Measurements from ENCODE around the gene PI16.

PI16 gene

GRCh38 chr6:36970892-36971842, 16.6 kb downstream of the PI16 start:
- no peak for DNase-seq (ENCODE audit: low read depth, low spot score)
- Histone ChIP-seq H3K9ac (ENCODE audit: insufficient read length, low read depth) (no peak overlapping the region), H3K4me1 (ENCODE audit: insufficient read depth, insufficient read length) (peaks cover 2% of the 10 kb centered on the region), H3K4me3 (ENCODE audit: insufficient read length, low read depth) (no peak overlapping the region), H3K9me3 (ENCODE audit: insufficient read depth, low read length) (no peaks in the 10 kb centered on the region), H3K27me3 (ENCODE audit: insufficient read depth, insufficient read length) (no peaks in the 10 kb centered on the region), H3K36me3 (ENCODE audit: insufficient read depth, insufficient read length, low read length) (peaks cover 98% of the 10 kb centered on the region)
- TF ChIP-seq SUZ12 (IDR thresholded peaks at IDR 0.05; ENCODE audit: extremely low read depth, insufficient read depth, insufficient read length) = no peak
- no peak for TF ChIP-seq ZNF274 (IDR thresholded peaks at IDR 0.05; ENCODE audit: low read depth, low read length)
- TF ChIP-seq YY1 (IDR thresholded peaks at IDR 0.05; ENCODE audit: insufficient read depth, insufficient read length) = no peak

GRCh38 chr6:36971921-36972673, 17.6 kb downstream of the PI16 start:
- H3K4me3 ChIP-seq (ENCODE audit: insufficient read length, low read depth) = peak overlapping the region; percentile 3
- H3K9me3 ChIP-seq (ENCODE audit: insufficient read depth, low read length) = no peaks in the 10 kb centered on the region
- TF ChIP-seq ZNF274 (IDR thresholded peaks at IDR 0.05; ENCODE audit: low read depth, low read length) (no peak), YY1 (IDR thresholded peaks at IDR 0.05; ENCODE audit: insufficient read depth, insufficient read length) (no peak), SUZ12 (IDR thresholded peaks at IDR 0.05; ENCODE audit: extremely low read depth, insufficient read depth, insufficient read length) (no peak)
- H3K9ac ChIP-seq (ENCODE audit: insufficient read length, low read depth) = no peak overlapping the region
- no peaks in the 10 kb centered on the region for H3K27me3 ChIP-seq (ENCODE audit: insufficient read depth, insufficient read length)
- DNase-seq (ENCODE audit: low read depth, low spot score) = no peak
- peaks cover 2% of the 10 kb centered on the region for H3K4me1 ChIP-seq (ENCODE audit: insufficient read depth, insufficient read length)
- peaks cover 100% of the 10 kb centered on the region for H3K36me3 ChIP-seq (ENCODE audit: insufficient read depth, insufficient read length, low read length)

- no peak overlapping the region for H3K4me3 ChIP-seq (ENCODE audit: insufficient read length, low read depth)
- H3K9ac ChIP-seq (ENCODE audit: insufficient read length, low read depth) = no peak overlapping the region
- peaks cover 100% of the 10 kb centered on the region for H3K36me3 ChIP-seq (ENCODE audit: insufficient read depth, insufficient read length, low read length)
- H3K27me3 ChIP-seq (ENCODE audit: insufficient read depth, insufficient read length) = no peaks in the 10 kb centered on the region
- TF ChIP-seq ZNF274 (IDR thresholded peaks at IDR 0.05; ENCODE audit: low read depth, low read length) (no peak), YY1 (IDR thresholded peaks at IDR 0.05; ENCODE audit: insufficient read depth, insufficient read length) (no peak), SUZ12 (IDR thresholded peaks at IDR 0.05; ENCODE audit: extremely low read depth, insufficient read depth, insufficient read length) (no peak)
- no peak for DNase-seq (ENCODE audit: low read depth, low spot score)
- no peaks in the 10 kb centered on the region for H3K9me3 ChIP-seq (ENCODE audit: insufficient read depth, low read length)
- H3K4me1 ChIP-seq (ENCODE audit: insufficient read depth, insufficient read length) = peaks cover 2% of the 10 kb centered on the region
These were observed 18.7 kb downstream of the PI16 start for GRCh38 chr6:36973190-36973589.

GRCh38 chr6:36973647-36974046, 19.1 kb downstream of the PI16 start:
- TF ChIP-seq SUZ12 (IDR thresholded peaks at IDR 0.05; ENCODE audit: extremely low read depth, insufficient read depth, insufficient read length) (no peak), ZNF274 (IDR thresholded peaks at IDR 0.05; ENCODE audit: low read depth, low read length) (no peak), YY1 (IDR thresholded peaks at IDR 0.05; ENCODE audit: insufficient read depth, insufficient read length) (no peak)

GRCh38 chr6:36975231-36976006, 20.9 kb downstream of the PI16 start:
- no peak for DNase-seq (ENCODE audit: low read depth, low spot score)
- Histone ChIP-seq H3K36me3 (ENCODE audit: insufficient read depth, insufficient read length, low read length) (peaks cover 97% of the 10 kb centered on the region), H3K9ac (ENCODE audit: insufficient read length, low read depth) (no peak overlapping the region), H3K27me3 (ENCODE audit: insufficient read depth, insufficient read length) (no peaks in the 10 kb centered on the region), H3K4me1 (ENCODE audit: insufficient read depth, insufficient read length) (peaks cover 8% of the 10 kb centered on the region), H3K9me3 (ENCODE audit: insufficient read depth, low read length) (no peaks in the 10 kb centered on the region), H3K4me3 (ENCODE audit: insufficient read length, low read depth) (no peak overlapping the region)
- TF ChIP-seq SUZ12 (IDR thresholded peaks at IDR 0.05; ENCODE audit: extremely low read depth, insufficient read depth, insufficient read length) = no peak
- TF ChIP-seq YY1 (IDR thresholded peaks at IDR 0.05; ENCODE audit: insufficient read depth, insufficient read length) = no peak
- no peak for TF ChIP-seq ZNF274 (IDR thresholded peaks at IDR 0.05; ENCODE audit: low read depth, low read length)

More at GRCh38 chr6:36973647-36974046, 19.1 kb downstream of the PI16 start:
- Histone ChIP-seq H3K36me3 (ENCODE audit: insufficient read depth, insufficient read length, low read length) (peaks cover 100% of the 10 kb centered on the region), H3K9me3 (ENCODE audit: insufficient read depth, low read length) (no peaks in the 10 kb centered on the region), H3K9ac (ENCODE audit: insufficient read length, low read depth) (no peak overlapping the region), H3K4me1 (ENCODE audit: insufficient read depth, insufficient read length) (peaks cover 2% of the 10 kb centered on the region), H3K4me3 (ENCODE audit: insufficient read length, low read depth) (no peak overlapping the region), H3K27me3 (ENCODE audit: insufficient read depth, insufficient read length) (no peaks in the 10 kb centered on the region)
- no peak for DNase-seq (ENCODE audit: low read depth, low spot score)

- Histone ChIP-seq H3K9ac (ENCODE audit: insufficient read length, low read depth) (no peak overlapping the region), H3K9me3 (ENCODE audit: insufficient read depth, low read length) (no peaks in the 10 kb centered on the region)
- TF ChIP-seq SUZ12 (IDR thresholded peaks at IDR 0.05; ENCODE audit: extremely low read depth, insufficient read depth, insufficient read length) (no peak), ZNF274 (IDR thresholded peaks at IDR 0.05; ENCODE audit: low read depth, low read length) (no peak), YY1 (IDR thresholded peaks at IDR 0.05; ENCODE audit: insufficient read depth, insufficient read length) (no peak)
These were observed 21.4 kb downstream of the PI16 start for GRCh38 chr6:36976007-36976264.

More at GRCh38 chr6:36976007-36976264, 21.4 kb downstream of the PI16 start:
- Histone ChIP-seq H3K27me3 (ENCODE audit: insufficient read depth, insufficient read length) (no peaks in the 10 kb centered on the region), H3K4me1 (ENCODE audit: insufficient read depth, insufficient read length) (peaks cover 11% of the 10 kb centered on the region), H3K36me3 (ENCODE audit: insufficient read depth, insufficient read length, low read length) (peaks cover 97% of the 10 kb centered on the region), H3K4me3 (ENCODE audit: insufficient read length, low read depth) (no peak overlapping the region)
- no peak for DNase-seq (ENCODE audit: low read depth, low spot score)

All from NT2/D1 (cell line).